Skeletal muscle tissue (tissue), 4 donors: ENCODE data around the gene PRB2. TPM values are rescaled to one million over a fixed set of nuclear protein-coding genes. Genes with fewer than 3 reads are reported as not detected.
"Not testable (repeated sequence)": the region's sequence is repeated elsewhere in the genome, so short reads cannot be mapped to it uniquely, and the experiment has no call there.

Experiments used
- H3K27ac ChIP-seq: one replicate; pipeline ENCODE4 v1.7.0; 2013; ENCODE audit warnings: mild to moderate bottlenecking, low read depth, low read length, inconsistent platforms
- H3K27me3 ChIP-seq, 3 donors: one replicate each; pipeline ENCODE4 v1.7.0; 2013; ENCODE audit warnings: low read length in 3 of 3; ENCODE audit not compliant: control insufficient read depth in 3 of 3, insufficient read depth in 3 of 3
- H3K36me3 ChIP-seq, 3 donors: one replicate each; pipeline ENCODE4 v1.7.0; 2013; ENCODE audit warnings: low read length in 3 of 3; ENCODE audit not compliant: control insufficient read depth in 3 of 3, insufficient read depth in 3 of 3
- H3K4me1 ChIP-seq, 3 donors: one replicate each; pipeline ENCODE4 v1.7.0; 2013; ENCODE audit warnings: low read length in 3 of 3, mild to moderate bottlenecking in 3 of 3; ENCODE audit not compliant: control insufficient read depth in 3 of 3, insufficient read depth in 3 of 3
- H3K4me3 ChIP-seq, 3 donors: one replicate each; pipeline ENCODE4 v1.7.0; 2013; ENCODE audit warnings: low read length in 3 of 3
- H3K9ac ChIP-seq, 3 donors: one replicate each; pipeline ENCODE4 v1.7.0; 2013; ENCODE audit warnings: low read length in 3 of 3, mild to moderate bottlenecking in 3 of 3, moderate library complexity in 2 of 3, low read depth in 1 of 3
- H3K9me3 ChIP-seq, 3 donors: one replicate each; pipeline ENCODE4 v1.7.0; 2013; ENCODE audit warnings: low read length in 3 of 3; ENCODE audit not compliant: control insufficient read depth in 3 of 3
- total RNA-seq: library from RNA; depleted of rRNA; stranded (reverse); fragments of >200 nt; gene quantifications from one replicate; pipeline ENCODE4 v1.2.3, GENCODE V29; 2014
- donor health status: Osteomylitis.

PRB2 gene
- total RNA-seq, 1 donor from 2014 or later = not detected

GRCh38 chr12:11360205-11360883 is 35.0 kb downstream of the PRB2 start:
- not testable (repeated sequence) for H3K27ac ChIP-seq

GRCh38 chr12:11351736-11352135 is 43.6 kb downstream of the PRB2 start:
- H3K27ac ChIP-seq, H3K4me3 ChIP-seq, H3K4me1 ChIP-seq, H3K9me3 ChIP-seq, H3K9ac ChIP-seq, H3K27me3 ChIP-seq, H3K36me3 ChIP-seq: not testable (repeated sequence)

More at GRCh38 chr12:11360205-11360883, 35.0 kb downstream of the PRB2 start:
- H3K36me3 ChIP-seq, H3K9me3 ChIP-seq, H3K27me3 ChIP-seq, H3K4me1 ChIP-seq, H3K9ac ChIP-seq, H3K4me3 ChIP-seq: not testable (repeated sequence)

- no peak overlapping the region for H3K9ac ChIP-seq
- H3K4me3 ChIP-seq = no peak overlapping the region
- H3K27me3 ChIP-seq = no peaks in the 10 kb centered on the region
- no peak overlapping the region for H3K27ac ChIP-seq
- no peaks in the 10 kb centered on the region for H3K4me1 ChIP-seq
- H3K9me3 ChIP-seq = peaks cover 0 to 2% (median 0%) of the 10 kb centered on the region in 3 donors
- H3K36me3 ChIP-seq = no peaks in the 10 kb centered on the region
These were observed 46.9 kb downstream of the PRB2 start for GRCh38 chr12:11348439-11348838.

GRCh38 chr12:11347810-11348209 is 47.6 kb downstream of the PRB2 start:
- Histone ChIP-seq H3K36me3 (no peaks in the 10 kb centered on the region), H3K27me3 (no peaks in the 10 kb centered on the region), H3K4me1 (no peaks in the 10 kb centered on the region), H3K9ac (no peak overlapping the region), H3K27ac (no peak overlapping the region), H3K4me3 (no peak overlapping the region), H3K9me3 (peaks cover 0 to 2% (median 0%) of the 10 kb centered on the region in 3 donors)

GRCh38 chr12:11344500-11344899 is 50.9 kb downstream of the PRB2 start:
- H3K27ac ChIP-seq = no peak overlapping the region
- peaks cover 0 to 2% (median 0%) of the 10 kb centered on the region in 3 donors for H3K9me3 ChIP-seq
- H3K36me3 ChIP-seq = no peaks in the 10 kb centered on the region
- no peaks in the 10 kb centered on the region for H3K27me3 ChIP-seq
- no peak overlapping the region for H3K9ac ChIP-seq
- no peak overlapping the region for H3K4me3 ChIP-seq
- no peaks in the 10 kb centered on the region for H3K4me1 ChIP-seq

Other genes with a start within 250 kb of the PRB2 start
- 4.7 TPM for gene SMIM10L1, start 224.4 kb downstream of the PRB2 start, total RNA-seq
- gene TAS2R42, start 208.6 kb downstream of the PRB2 start, total RNA-seq = not detected
- not detected for gene PRB3, start 125.9 kb downstream of the PRB2 start, total RNA-seq
- not detected for gene PRB4, start 85.1 kb downstream of the PRB2 start, total RNA-seq